Measurements from ENCODE around the gene KRTAP5-3.

The KRTAP5-3 gene

GRCh38 chr11:1637628-1638027 is 29.4 kb upstream of the KRTAP5-3 start:
- no peak for TF ChIP-seq CTCF (IDR thresholded peaks at IDR 0.05)
- TF ChIP-seq ZFX (IDR thresholded peaks at IDR 0.05; ENCODE audit: borderline replicate concordance) = no peak
- no peak overlapping the region for H3K27ac ChIP-seq

- TF ChIP-seq CTCF (IDR thresholded peaks at IDR 0.05) (no peak), ZFX (IDR thresholded peaks at IDR 0.05; ENCODE audit: borderline replicate concordance) (no peak)
- H3K27ac ChIP-seq = no peak overlapping the region
Observed at GRCh38 chr11:1636291-1636950, 28.2 kb upstream of the KRTAP5-3 start.

GRCh38 chr11:1633864-1634263 is 25.6 kb upstream of the KRTAP5-3 start:
- TF ChIP-seq CTCF (IDR thresholded peaks at IDR 0.05) (no peak), ZFX (IDR thresholded peaks at IDR 0.05; ENCODE audit: borderline replicate concordance) (no peak)
- H3K27ac ChIP-seq = no peak overlapping the region

DNA sequence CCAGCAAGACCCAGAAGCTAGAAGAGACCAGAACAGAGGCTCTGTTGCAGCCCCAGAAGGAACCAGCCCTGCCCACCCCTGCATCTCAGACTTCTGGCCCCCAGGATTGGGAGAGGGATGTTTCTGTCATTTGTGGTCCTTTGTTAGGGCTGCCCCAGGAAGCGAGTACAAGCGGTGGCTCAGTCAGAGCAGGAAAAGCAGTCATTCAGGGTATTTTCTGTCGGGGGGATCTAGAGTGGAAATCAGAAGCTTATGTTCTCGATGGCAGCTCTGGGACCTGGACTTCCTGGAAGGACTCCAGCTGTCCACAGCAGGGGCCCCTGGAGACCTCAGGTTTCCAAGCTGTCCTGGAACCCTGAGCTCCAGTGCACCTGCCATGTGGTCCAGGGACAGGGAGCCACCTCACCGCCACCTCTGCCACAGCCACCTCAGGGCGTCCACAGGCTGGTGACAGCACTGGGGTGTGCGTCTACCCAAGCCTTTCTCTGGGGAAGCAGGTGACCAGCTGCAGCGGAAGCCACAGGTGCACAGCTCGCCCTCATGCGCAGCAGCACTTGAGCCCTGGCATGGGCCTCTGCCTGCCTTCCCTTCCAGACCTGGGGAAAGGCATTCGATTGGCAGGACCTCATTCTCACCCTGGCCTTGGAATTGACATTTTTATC is 23.9 kb upstream of the KRTAP5-3 start:
- no peak overlapping the region for H3K27ac ChIP-seq
- TF ChIP-seq ZFX (IDR thresholded peaks at IDR 0.05; ENCODE audit: borderline replicate concordance) = no peak
- no peak for TF ChIP-seq CTCF (IDR thresholded peaks at IDR 0.05)

DNA sequence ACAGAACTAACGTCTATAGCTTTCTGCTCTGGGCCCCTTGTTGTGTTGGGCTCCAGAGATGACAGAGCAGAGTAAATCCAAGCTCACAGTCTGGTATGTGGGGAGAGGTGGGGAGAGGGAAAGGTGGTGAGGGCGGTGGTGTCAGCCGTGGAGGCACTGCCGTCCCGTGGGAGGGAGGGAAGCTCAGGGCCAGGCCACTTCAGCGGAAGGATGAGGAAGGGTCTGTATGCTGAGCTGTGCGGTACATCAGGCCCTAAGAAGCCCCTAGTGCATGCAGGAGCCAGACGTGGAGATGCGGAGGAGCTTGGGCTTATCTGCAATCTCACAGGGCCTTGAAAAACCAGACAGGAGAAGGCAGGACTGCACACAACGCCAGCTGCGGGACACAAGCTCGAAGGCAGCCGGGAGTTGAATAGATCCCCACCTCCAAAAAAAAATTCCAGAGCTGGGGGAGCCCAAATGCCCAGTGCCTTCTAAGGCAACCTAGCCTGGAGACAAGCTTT is 22.9 kb upstream of the KRTAP5-3 start:
- no peak overlapping the region for H3K27ac ChIP-seq
- TF ChIP-seq CTCF (IDR thresholded peaks at IDR 0.05) (no peak), ZFX (IDR thresholded peaks at IDR 0.05; ENCODE audit: borderline replicate concordance) (no peak)

DNA sequence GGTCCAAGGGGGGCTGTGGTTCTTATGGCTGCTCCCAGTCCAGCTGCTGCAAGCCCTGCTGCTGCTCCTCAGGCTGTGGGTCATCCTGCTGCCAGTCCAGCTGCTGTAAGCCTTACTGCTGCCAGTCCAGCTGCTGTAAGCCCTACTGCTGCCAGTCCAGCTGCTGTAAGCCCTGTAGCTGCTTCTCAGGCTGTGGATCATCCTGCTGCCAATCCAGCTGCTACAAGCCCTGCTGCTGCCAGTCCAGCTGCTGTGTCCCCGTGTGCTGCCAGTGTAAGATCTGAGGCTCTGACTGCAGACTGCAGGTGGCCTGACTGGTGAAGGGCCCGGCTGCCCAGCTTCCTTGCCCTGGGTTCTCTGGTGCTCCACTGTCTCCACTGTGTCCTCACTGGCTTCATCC is 22.0 kb upstream of the KRTAP5-3 start:
- H3K27ac ChIP-seq = no peak overlapping the region
- no peak for TF ChIP-seq CTCF (IDR thresholded peaks at IDR 0.05)
- no peak for TF ChIP-seq ZFX (IDR thresholded peaks at IDR 0.05; ENCODE audit: borderline replicate concordance)
